ENCODE results near the gene PI16.

DNA sequence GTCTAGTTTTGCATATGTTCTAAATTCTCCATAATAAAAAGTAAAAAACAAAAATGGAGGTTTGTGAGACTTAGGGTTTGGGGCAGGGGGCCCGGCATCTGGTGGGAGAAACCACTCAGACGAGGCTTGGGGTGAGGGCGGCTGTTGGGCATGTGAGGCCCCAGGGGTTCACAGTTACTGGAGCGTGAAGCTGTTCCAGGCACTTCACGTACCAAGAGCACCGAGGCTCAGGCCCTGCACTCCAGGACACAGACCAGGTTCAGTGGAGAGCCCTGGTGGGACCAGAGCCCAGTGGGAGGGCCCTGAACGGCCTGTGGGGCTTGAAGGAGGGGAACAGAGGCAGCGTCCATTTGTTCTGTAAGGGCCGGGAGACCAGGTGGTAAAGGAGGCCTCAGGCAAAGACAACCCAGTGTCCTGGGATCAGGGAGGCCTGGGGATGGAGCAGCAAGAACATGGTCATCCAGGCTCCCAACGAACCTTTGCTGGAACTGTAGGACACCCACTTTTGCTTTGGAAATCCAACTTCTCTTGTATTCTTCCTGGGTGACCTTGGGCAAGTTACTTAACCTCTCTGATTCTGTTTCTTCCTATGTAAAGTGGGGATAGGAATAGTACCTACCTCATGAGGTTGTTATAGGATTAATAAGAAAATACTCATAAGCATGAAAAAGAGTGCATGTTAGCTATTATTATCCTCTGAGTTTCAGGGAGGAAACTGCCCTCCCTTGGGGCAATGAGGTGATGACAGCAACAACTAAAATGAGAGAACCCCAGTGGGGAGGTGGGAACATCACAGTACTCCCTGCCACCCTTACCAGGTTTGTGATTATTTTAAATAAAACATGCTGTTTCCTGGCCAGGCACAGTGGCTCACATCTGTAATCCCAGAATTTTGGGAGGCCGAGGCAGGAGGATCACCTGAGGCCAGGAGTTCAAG lies 49.8 kb downstream of the PI16 start:
- TF ChIP-seq, protein P1, sequence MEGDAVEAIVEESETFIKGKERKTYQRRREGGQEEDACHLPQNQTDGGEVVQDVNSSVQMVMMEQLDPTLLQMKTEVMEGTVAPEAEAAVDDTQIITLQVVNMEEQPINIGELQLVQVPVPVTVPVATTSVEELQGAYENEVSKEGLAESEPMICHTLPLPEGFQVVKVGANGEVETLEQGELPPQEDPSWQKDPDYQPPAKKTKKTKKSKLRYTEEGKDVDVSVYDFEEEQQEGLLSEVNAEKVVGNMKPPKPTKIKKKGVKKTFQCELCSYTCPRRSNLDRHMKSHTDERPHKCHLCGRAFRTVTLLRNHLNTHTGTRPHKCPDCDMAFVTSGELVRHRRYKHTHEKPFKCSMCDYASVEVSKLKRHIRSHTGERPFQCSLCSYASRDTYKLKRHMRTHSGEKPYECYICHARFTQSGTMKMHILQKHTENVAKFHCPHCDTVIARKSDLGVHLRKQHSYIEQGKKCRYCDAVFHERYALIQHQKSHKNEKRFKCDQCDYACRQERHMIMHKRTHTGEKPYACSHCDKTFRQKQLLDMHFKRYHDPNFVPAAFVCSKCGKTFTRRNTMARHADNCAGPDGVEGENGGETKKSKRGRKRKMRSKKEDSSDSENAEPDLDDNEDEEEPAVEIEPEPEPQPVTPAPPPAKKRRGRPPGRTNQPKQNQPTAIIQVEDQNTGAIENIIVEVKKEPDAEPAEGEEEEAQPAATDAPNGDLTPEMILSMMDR (IDR thresholded peaks at IDR 0.05) = no peak
- no peak for TF ChIP-seq RFX5 (IDR thresholded peaks at IDR 0.05; ENCODE audit: low read length)
- no peak for TF ChIP-seq CHD2 (IDR thresholded peaks at IDR 0.05; ENCODE audit: low read length, partially characterized antibody)
- TF ChIP-seq RAD21 (IDR thresholded peaks at IDR 0.05; ENCODE audit: low read length) = no peak
- no peak for TF ChIP-seq TAF1 (IDR thresholded peaks at IDR 0.05; ENCODE audit: borderline replicate concordance, low read depth, low read length)
- no peak for TF ChIP-seq SIN3A (IDR thresholded peaks at IDR 0.05; ENCODE audit: borderline replicate concordance, low read depth, low read length)
- TF ChIP-seq SMC3 (IDR thresholded peaks at IDR 0.05; ENCODE audit: low read depth, low read length) = no peak
- TF ChIP-seq GABPA (IDR thresholded peaks at IDR 0.05; ENCODE audit: low read depth) = no peak
- TF ChIP-seq POLR2AphosphoS5 (IDR thresholded peaks at IDR 0.05; ENCODE audit: low read depth, low read length) = no peak
- TF ChIP-seq, protein P2, sequence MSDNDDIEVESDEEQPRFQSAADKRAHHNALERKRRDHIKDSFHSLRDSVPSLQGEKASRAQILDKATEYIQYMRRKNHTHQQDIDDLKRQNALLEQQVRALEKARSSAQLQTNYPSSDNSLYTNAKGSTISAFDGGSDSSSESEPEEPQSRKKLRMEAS (IDR thresholded peaks at IDR 0.05; ENCODE audit: low read depth) = no peak
